ENCODE results near the gene MBP.
A peak's percentile ranks its signal among the peaks of the same experiment; 100 is the strongest.
"Not testable (repeated sequence)": the region's sequence is repeated elsewhere in the genome, so short reads cannot be mapped to it uniquely, and the experiment has no call there.

MBP gene

DNA sequence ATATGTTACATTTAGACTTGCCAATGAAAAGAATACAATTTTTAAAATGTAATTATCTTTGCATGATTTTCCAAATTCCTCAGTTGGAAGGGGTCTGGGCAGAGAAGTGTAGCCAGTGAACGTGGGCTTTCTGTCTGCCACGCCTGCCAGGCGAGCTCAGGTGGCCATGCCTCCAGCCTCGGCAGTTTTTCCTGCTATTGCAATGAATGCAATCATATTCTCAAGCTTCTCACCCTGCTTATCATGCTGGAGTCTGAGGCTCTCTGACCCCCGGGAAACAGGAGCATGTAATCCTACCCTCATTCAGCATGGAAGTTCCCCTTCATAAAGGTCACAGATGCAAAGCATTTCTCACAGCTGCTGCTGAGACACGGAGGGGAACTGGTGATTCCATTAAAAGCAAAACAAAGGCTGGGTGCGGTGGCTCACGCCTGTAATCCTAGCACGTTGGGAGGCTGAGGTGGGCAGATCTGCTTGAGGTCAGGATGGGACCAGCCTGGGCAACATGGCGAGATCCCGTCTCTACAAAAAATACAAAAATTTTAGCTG, 154.8 kb downstream of the MBP start:
- peaks cover 4% of the 10 kb centered on the region for H3K4me1 ChIP-seq (ENCODE audit: control insufficient read depth, insufficient read depth, low read length)
- no peaks in the 10 kb centered on the region for H3K27me3 ChIP-seq (ENCODE audit: control insufficient read depth, insufficient read depth, low read length)
- peaks cover 2% of the 10 kb centered on the region for H3K36me3 ChIP-seq (ENCODE audit: control insufficient read depth, insufficient read depth, low read length)
- no peaks in the 10 kb centered on the region for H3K9me3 ChIP-seq (ENCODE audit: control insufficient read depth, insufficient read depth, low read length)
- H3K9ac ChIP-seq (ENCODE audit: low read depth, low read length), result no peak overlapping the region
- no peak overlapping the region for H3K4me3 ChIP-seq (ENCODE audit: low read depth, low read length)

GRCh38 chr18:76977108-76977621, 155.4 kb downstream of the MBP start:
- peaks cover 4% of the 10 kb centered on the region for H3K4me1 ChIP-seq (ENCODE audit: control insufficient read depth, insufficient read depth, low read length)
- peaks cover 2% of the 10 kb centered on the region for H3K36me3 ChIP-seq (ENCODE audit: control insufficient read depth, insufficient read depth, low read length)
- H3K27me3 ChIP-seq (ENCODE audit: control insufficient read depth, insufficient read depth, low read length), result no peaks in the 10 kb centered on the region
- H3K9ac ChIP-seq (ENCODE audit: low read depth, low read length), result no peak overlapping the region
- H3K4me3 ChIP-seq (ENCODE audit: low read depth, low read length), result no peak overlapping the region
- H3K9me3 ChIP-seq (ENCODE audit: control insufficient read depth, insufficient read depth, low read length), result no peaks in the 10 kb centered on the region

- Histone ChIP-seq H3K4me1 (ENCODE audit: control insufficient read depth, insufficient read depth, low read length) (peaks cover 12% of the 10 kb centered on the region), H3K4me3 (ENCODE audit: low read depth, low read length) (no peak overlapping the region), H3K9me3 (ENCODE audit: control insufficient read depth, insufficient read depth, low read length) (no peaks in the 10 kb centered on the region), H3K36me3 (ENCODE audit: control insufficient read depth, insufficient read depth, low read length) (peaks cover 2% of the 10 kb centered on the region), H3K9ac (ENCODE audit: low read depth, low read length) (no peak overlapping the region), H3K27me3 (ENCODE audit: control insufficient read depth, insufficient read depth, low read length) (no peaks in the 10 kb centered on the region)
These were observed 156.9 kb downstream of the MBP start for GRCh38 chr18:76975577-76976110.

GRCh38 chr18:76974386-76974785, 158.2 kb downstream of the MBP start:
- Histone ChIP-seq H3K9me3 (ENCODE audit: control insufficient read depth, insufficient read depth, low read length) (no peaks in the 10 kb centered on the region), H3K36me3 (ENCODE audit: control insufficient read depth, insufficient read depth, low read length) (peaks cover 2% of the 10 kb centered on the region)

GRCh38 chr18:76973520-76974266, 158.9 kb downstream of the MBP start:
- peaks cover 12% of the 10 kb centered on the region for H3K4me1 ChIP-seq (ENCODE audit: control insufficient read depth, insufficient read depth, low read length)
- peaks cover 2% of the 10 kb centered on the region for H3K36me3 ChIP-seq (ENCODE audit: control insufficient read depth, insufficient read depth, low read length)
- no peaks in the 10 kb centered on the region for H3K9me3 ChIP-seq (ENCODE audit: control insufficient read depth, insufficient read depth, low read length)
- no peaks in the 10 kb centered on the region for H3K27me3 ChIP-seq (ENCODE audit: control insufficient read depth, insufficient read depth, low read length)
- no peak overlapping the region for H3K9ac ChIP-seq (ENCODE audit: low read depth, low read length)
- no peak overlapping the region for H3K4me3 ChIP-seq (ENCODE audit: low read depth, low read length)

More at GRCh38 chr18:76974386-76974785, 158.2 kb downstream of the MBP start:
- Histone ChIP-seq H3K9ac (ENCODE audit: low read depth, low read length) (no peak overlapping the region), H3K27me3 (ENCODE audit: control insufficient read depth, insufficient read depth, low read length) (no peaks in the 10 kb centered on the region), H3K4me3 (ENCODE audit: low read depth, low read length) (no peak overlapping the region), H3K4me1 (ENCODE audit: control insufficient read depth, insufficient read depth, low read length) (peaks cover 8% of the 10 kb centered on the region)

DNA sequence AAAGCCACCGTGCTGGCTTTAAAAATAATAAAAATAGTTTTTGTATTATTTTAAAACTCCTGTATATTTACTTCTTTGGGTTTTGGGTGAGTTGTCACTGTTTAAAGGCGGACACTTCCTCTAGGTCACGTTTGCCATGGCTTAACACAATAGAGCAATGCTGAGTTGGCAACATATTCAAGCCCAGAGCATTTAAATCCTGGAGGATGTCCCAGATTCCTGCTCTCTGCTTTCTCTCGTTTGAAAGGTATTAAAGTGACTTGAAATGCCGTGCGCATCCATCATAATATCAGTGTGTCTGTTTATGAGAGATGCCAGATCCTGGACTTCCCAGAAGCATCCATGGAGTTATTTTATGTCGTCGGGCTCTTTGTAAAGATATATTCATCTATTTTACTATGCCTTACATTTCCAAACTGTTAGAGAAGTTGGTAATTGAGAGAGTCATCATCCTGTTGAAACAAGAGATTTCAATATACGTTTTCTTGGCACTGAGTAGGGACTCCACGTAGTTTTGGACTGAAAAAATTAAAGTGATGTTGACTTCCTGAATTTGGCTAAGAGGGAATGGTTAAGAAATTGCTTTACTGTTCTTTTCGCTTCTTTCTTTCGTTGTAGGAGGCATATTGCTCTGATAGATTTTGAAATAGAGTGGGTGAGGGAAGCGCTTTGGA, 159.6 kb downstream of the MBP start:
- peaks cover 2% of the 10 kb centered on the region for H3K36me3 ChIP-seq (ENCODE audit: control insufficient read depth, insufficient read depth, low read length)
- no peak overlapping the region for H3K4me3 ChIP-seq (ENCODE audit: low read depth, low read length)
- no peak overlapping the region for H3K9ac ChIP-seq (ENCODE audit: low read depth, low read length)
- H3K4me1 ChIP-seq (ENCODE audit: control insufficient read depth, insufficient read depth, low read length), result peaks cover 16% of the 10 kb centered on the region
- no peaks in the 10 kb centered on the region for H3K9me3 ChIP-seq (ENCODE audit: control insufficient read depth, insufficient read depth, low read length)
- no peaks in the 10 kb centered on the region for H3K27me3 ChIP-seq (ENCODE audit: control insufficient read depth, insufficient read depth, low read length)

DNA sequence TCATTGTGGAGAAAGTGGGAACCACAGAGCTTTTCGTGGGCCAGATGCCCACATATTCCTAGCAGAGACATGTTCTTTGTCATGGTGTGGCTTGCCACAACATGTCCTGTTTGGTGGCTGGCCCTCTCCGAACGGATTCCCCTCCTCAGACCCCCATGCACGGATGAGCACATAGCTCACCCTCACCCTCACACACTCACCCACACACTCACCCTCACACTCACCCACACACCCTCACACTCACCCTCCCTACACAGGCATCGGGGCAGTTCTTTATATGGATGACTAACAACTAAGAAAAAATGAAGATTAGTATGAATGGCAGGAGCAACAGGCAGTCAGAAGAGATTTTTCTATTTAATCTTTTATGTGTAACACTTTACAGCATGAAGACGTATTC, 160.3 kb downstream of the MBP start:
- H3K4me1 ChIP-seq (ENCODE audit: control insufficient read depth, insufficient read depth, low read length), result peaks cover 20% of the 10 kb centered on the region
- H3K4me3 ChIP-seq (ENCODE audit: low read depth, low read length), result no peak overlapping the region
- no peaks in the 10 kb centered on the region for H3K27me3 ChIP-seq (ENCODE audit: control insufficient read depth, insufficient read depth, low read length)
- no peaks in the 10 kb centered on the region for H3K36me3 ChIP-seq (ENCODE audit: control insufficient read depth, insufficient read depth, low read length)
- no peak overlapping the region for H3K9ac ChIP-seq (ENCODE audit: low read depth, low read length)
- H3K9me3 ChIP-seq (ENCODE audit: control insufficient read depth, insufficient read depth, low read length), result no peaks in the 10 kb centered on the region

DNA sequence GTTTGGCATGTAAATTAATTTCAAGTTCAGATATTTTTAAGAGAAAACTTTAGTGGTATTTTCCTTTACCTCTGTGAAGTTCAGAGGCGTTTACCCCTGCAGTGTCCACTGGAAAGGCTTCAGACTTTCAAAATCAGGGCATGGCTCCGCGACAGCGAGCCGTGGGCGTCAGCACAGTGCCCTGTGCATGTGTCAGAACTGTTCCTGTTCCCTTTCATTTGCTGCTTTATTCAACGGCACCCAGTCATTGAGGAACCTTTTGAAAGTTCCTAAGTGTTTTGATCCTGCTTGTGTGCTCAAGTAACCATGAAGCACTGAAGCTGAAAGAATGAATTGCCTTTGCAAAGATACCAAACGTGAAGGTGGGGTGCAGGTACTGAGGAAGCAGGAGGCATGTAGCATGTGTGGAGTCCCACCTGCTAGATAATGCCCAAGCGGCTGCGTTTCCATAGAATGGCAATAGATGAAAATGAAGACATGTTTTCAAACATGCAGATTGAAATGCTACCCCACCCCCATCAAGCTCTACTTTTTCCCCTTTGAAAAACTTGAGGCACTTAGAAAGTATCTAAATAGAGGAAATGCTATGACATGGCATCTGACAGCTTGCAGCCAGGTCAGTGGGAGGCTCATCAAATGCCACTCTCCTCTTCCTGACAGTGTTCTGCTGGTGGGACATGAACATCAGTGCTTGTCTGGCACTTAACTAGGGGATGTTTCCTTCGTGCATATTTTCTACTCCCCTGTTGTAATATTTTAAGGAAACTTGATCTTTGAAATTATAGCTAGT, 161.6 kb downstream of the MBP start:
- no peak overlapping the region for H3K4me3 ChIP-seq (ENCODE audit: low read depth, low read length)
- no peak overlapping the region for H3K9ac ChIP-seq (ENCODE audit: low read depth, low read length)
- peaks cover 27% of the 10 kb centered on the region for H3K4me1 ChIP-seq (ENCODE audit: control insufficient read depth, insufficient read depth, low read length)
- H3K36me3 ChIP-seq (ENCODE audit: control insufficient read depth, insufficient read depth, low read length), result no peaks in the 10 kb centered on the region
- no peaks in the 10 kb centered on the region for H3K27me3 ChIP-seq (ENCODE audit: control insufficient read depth, insufficient read depth, low read length)
- no peaks in the 10 kb centered on the region for H3K9me3 ChIP-seq (ENCODE audit: control insufficient read depth, insufficient read depth, low read length)

DNA sequence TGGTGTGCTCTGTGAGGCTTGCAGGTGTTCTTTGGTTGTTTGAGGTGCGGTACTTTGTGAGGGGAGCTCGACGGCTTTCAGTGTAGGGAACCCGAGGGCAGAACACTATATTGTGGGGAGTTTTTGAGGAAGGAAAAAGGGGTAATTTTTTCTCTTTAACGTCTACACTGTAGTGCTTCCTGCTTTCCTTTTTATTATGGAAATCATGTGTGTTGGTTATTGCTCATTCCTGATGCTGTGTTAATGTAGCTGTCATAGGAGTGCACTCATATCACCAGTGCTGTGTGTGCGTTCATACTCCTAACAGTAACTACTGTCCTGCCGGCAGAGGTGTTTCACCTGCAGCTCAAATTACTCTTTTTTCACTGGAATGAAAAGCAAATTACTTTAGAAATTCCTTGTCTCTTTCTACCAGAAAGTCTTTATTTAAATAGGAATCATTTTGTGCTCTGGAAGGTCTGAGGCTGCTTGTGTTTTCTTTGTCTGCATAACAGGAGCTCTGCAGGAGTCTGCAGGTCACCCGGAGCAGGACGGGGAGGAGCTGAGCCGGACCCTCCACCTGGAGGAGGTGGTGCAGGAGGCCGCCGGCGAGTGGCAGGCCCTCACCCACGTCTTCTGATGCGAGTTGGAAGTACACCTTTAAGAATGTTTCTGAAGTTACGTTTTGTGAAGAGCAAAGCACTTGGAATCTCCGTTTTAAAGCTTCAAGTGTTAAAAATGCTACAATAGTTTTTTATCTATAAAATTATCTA, 164.7 kb downstream of the MBP start:
- Histone ChIP-seq H3K9ac (ENCODE audit: low read depth, low read length) (peak overlapping the region; percentile 55), H3K4me1 (ENCODE audit: control insufficient read depth, insufficient read depth, low read length) (peaks cover 34% of the 10 kb centered on the region), H3K9me3 (ENCODE audit: control insufficient read depth, insufficient read depth, low read length) (no peaks in the 10 kb centered on the region), H3K36me3 (ENCODE audit: control insufficient read depth, insufficient read depth, low read length) (no peaks in the 10 kb centered on the region), H3K27me3 (ENCODE audit: control insufficient read depth, insufficient read depth, low read length) (no peaks in the 10 kb centered on the region), H3K4me3 (ENCODE audit: low read depth, low read length) (peak overlapping the region; percentile 11)

GRCh38 chr18:76967299-76967698, 165.3 kb downstream of the MBP start:
- H3K36me3 ChIP-seq (ENCODE audit: control insufficient read depth, insufficient read depth, low read length); H3K27me3 ChIP-seq (ENCODE audit: control insufficient read depth, insufficient read depth, low read length); H3K9me3 ChIP-seq (ENCODE audit: control insufficient read depth, insufficient read depth, low read length); H3K9ac ChIP-seq (ENCODE audit: low read depth, low read length): not testable (repeated sequence)
- Histone ChIP-seq H3K4me1 (ENCODE audit: control insufficient read depth, insufficient read depth, low read length) (peaks cover 34% of the 10 kb centered on the region), H3K4me3 (ENCODE audit: low read depth, low read length) (peak overlapping the region; percentile 11)
